Stimulated activated CD8-positive, alpha-beta memory T cell treated with anti-CD3 and anti-CD28 coated beads, Interleukin-7, amount 100 ng/mL, for 1 hour (primary cell): ENCODE measurements around the gene LRRN3.

Source experiments
- DNase-seq, 2 donors: peaks; one replicate each; pipeline ENCODE4 v3.0.0-alpha.2; 2020; ENCODE audit warnings: low read depth in 2 of 2

Gene LRRN3

GRCh38 chr7:111164442-111164841 lies 73.5 kb downstream of the LRRN3 start:
- DNase-seq, result no peak

GRCh38 chr7:111168182-111168581 lies 77.3 kb downstream of the LRRN3 start:
- no peak for DNase-seq

- no peak for DNase-seq
Observed at GRCh38 chr7:111172564-111173257, 81.8 kb downstream of the LRRN3 start.

GRCh38 chr7:111173528-111173927 lies 82.6 kb downstream of the LRRN3 start:
- no peak for DNase-seq

GRCh38 chr7:111173990-111174389 lies 83.1 kb downstream of the LRRN3 start:
- DNase-seq, result no peak

- no peak for DNase-seq
Observed at GRCh38 chr7:111174510-111174909, 83.6 kb downstream of the LRRN3 start.
